Panc1 (cell line): Measurements from ENCODE around the gene KRTAP1-3.

Experiments used
- SIN3A ChIP-seq: IDR thresholded peaks from 2 replicates; pipeline ENCODE4 v1.6.1; 2012; ENCODE audit warnings: low read depth, mild to moderate bottlenecking, low read length, moderate library complexity, borderline replicate concordance; ENCODE audit not compliant: insufficient read depth
- TF ChIP-seq, protein P1 (sequence below): fragments of 450-650 bp; IDR thresholded peaks from 2 replicates; pipeline ENCODE4 v1.5.1; 2017; ENCODE audit warnings: mild to moderate bottlenecking

DNA sequence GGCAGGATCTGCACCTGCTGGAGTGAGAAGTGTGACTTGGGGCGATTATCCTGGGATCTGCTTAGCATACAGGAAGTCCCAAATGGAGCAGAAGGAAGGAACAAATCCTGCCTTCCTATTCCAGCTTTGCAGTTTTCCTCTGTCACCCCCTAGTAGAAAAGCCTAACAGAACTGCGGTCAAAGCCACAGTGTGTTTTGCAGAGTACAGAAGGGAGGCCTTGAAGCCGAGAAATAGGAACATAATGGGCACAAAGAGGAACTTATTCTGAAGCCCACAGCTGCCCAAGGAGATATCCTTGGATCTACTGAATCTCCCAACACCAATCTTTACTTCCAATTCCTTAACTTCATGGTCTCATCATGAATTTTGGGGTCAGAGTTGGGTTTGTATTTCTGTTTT, 16.1 kb downstream of the KRTAP1-3 start:
- TF ChIP-seq, protein P1, sequence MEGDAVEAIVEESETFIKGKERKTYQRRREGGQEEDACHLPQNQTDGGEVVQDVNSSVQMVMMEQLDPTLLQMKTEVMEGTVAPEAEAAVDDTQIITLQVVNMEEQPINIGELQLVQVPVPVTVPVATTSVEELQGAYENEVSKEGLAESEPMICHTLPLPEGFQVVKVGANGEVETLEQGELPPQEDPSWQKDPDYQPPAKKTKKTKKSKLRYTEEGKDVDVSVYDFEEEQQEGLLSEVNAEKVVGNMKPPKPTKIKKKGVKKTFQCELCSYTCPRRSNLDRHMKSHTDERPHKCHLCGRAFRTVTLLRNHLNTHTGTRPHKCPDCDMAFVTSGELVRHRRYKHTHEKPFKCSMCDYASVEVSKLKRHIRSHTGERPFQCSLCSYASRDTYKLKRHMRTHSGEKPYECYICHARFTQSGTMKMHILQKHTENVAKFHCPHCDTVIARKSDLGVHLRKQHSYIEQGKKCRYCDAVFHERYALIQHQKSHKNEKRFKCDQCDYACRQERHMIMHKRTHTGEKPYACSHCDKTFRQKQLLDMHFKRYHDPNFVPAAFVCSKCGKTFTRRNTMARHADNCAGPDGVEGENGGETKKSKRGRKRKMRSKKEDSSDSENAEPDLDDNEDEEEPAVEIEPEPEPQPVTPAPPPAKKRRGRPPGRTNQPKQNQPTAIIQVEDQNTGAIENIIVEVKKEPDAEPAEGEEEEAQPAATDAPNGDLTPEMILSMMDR: no peak
- TF ChIP-seq SIN3A: no peak
